ENCODE results near the gene MYCBPAP.

MYCBPAP gene

GRCh38 chr17:50517504-50518383, 9.5 kb downstream of the MYCBPAP start:
- DNase-seq: no peak

- no peak for DNase-seq
These were observed 10.3 kb downstream of the MYCBPAP start for GRCh38 chr17:50518384-50519023.

DNA sequence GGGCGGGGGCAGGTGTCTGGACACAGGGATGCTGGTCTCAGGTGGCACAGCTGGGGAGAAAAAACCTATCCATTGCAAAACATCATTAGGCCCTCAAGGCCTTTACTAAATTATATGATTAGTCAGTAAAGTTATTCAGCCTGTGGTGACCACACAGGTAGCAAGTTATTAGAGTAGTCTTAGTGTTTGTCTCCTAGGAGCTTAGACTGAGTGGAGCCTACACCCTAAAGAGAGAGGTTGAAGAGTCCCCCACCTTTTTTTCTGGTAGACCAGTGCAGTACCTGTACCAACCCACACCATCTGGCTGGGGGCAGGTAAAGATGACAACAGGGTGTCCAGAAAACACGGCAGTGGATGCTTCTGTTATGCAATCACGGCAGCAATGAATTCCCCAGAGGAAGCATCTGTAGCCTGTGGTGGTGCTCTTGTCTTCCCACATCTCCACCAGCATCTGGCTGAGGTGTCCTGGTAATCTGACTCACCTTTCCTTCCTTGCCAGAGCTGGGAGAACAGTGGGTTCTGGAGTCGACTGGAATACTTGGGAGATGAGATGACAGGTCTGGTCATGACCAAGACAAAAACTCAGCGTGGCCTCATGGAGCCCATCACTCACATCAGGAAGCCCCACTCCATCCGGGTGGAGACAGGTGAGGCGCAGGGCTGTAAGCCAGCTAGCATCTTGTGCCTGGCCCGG, 11.0 kb downstream of the MYCBPAP start:
- DNase-seq: no peak

DNA sequence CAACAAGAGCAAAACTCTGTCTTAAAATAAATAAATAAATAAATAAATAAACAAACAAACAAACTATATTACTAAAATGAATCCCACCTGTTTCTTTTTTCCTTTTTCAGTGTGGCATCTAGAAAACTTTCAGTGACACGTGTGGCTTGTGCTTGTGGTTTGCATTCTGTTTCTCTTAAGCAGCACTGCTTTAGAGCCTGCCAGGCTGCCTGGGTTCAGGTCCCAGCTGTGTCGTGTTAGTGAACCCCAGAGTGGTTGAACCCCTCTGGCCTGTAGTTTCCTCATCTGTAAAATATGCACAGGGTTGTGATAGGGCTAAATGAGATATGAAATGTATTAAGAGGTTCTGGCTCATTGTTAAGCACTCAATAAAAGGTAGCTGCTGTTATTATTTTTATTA, 12.2 kb downstream of the MYCBPAP start:
- DNase-seq: no peak

DNA sequence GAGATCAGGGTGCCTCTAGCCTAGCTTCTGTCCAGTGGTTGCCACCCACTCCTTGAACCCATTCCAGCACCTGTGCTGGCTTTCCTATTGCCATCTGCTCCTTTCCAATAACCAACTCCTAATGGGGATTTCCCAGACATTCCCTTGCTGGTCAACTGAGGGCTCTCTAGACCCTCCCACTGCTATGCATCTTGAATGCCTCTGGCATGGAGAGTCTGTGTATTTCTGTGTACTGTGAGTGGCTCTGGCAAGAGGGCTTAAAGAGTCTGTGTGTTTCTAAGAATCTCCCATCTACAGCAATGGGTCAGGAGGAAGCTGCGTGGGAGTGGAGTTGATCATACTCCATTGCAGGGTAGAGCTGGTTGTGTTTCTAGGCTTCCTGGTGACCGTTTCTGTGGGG, 13.3 kb downstream of the MYCBPAP start:
- DNase-seq: no peak

DNA sequence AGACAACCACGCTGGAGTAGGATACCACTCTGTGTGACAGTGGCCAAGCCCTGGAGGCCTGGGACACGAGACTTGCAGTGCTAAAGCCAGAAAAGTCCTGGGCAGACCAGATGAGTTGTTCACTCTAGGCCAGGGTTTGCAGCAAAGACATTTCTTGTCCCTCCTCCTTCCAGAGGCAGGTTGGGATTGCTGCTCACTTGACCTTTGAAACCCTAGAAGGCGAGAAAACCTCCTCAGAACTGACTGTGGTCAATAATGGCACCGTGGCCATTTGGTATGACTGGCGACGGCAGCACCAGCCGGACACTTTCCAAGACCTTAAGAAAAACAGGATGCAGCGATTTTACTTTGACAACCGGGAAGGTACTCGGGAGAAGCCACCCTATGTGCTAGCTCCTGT, 14.5 kb downstream of the MYCBPAP start:
- no peak for DNase-seq

DNA sequence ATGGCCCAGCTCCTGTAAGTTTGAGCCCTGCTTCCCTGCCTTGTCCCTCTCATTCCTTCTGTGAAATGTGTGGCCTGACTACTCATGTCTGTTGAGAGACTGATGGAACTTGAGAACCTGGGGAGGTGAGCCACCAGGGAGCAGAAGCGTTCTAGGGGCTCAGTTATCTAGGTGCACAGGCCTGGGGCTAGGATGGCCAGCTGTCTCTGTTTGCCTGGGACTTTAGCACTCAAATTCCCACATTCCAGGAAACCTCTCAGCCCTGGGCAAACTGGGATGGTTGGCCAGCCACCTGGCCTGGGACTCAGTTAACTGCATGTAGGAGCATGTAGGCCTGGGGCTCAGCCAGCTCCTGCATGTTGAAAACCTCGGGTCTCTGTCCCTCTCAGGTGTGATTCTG, 15.0 kb downstream of the MYCBPAP start:
- no peak for DNase-seq

DNA sequence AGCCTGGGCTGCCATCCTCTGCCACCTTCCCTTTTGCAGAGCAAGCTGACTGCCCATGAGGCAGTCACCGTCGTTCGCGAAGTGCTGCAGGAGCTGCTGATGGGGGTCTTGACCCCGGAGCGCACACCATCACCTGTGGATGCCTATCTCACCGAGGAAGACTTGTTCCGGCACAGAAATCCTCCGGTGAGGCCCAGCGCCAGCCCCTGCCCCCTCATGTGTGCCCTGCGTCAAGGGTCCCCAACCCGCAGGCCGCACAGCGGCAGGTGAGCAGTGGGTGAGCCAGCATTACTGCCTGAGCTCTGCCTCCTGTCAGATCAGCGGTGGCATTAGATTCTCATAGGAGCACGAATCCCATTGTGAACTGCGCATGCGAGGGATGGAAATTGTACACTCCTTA, 16.6 kb downstream of the MYCBPAP start:
- no peak for DNase-seq

DNA sequence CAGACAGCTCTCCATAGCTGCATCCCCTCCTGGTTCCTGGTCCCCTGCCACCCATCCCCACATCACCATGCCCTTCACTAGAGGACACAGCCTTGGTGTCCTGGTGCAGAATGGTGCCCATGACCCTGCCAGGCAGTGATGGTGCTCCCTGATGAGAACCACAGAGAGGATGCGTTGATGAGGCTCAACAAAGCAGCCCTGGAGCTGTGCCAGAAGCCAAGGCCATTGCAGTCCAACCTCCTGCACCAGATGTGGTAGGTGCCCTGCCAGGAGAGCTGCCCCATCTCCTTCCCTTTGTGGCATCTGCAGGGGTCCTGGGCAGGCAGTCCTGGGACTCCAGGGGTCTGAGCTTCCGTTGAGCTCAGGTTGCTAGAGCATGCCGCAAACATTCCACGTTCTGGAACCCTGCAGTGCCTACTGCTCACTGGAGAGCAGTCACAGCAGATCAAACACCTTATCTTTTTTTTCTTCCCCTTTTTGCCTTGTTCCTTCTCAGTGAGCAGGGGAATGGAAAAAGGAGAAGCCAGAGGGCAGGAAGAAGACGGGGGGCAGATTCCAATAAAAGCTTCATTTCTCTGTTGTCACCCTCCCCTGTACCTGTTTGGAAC, 19.0 kb downstream of the MYCBPAP start:
- DNase-seq: no peak

DNA sequence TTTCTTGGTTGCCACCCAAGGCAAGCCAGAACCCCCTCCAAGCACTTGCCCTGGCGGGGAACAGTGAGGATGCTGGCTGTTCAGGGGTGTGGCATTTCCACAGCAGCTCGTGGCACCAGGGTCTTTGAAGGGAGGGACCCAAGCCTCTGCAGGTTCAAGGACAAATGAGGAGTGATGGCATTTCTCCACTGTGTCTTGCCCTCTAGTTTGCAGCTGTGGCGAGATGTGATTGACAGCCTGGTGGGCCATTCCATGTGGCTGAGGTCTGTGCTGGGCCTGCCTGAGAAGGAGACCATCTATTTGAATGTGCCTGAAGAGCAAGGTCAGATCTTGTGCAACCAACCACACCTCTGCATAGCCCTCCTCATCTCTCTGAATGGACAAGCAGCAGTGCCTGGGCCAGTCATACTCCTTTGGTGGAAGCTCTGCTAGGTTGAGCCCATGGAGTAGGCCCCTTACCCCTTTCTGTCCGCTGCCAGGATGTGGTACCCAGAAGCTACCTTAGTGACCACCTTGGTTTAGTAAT, 19.8 kb downstream of the MYCBPAP start:
- DNase-seq: no peak

DNA sequence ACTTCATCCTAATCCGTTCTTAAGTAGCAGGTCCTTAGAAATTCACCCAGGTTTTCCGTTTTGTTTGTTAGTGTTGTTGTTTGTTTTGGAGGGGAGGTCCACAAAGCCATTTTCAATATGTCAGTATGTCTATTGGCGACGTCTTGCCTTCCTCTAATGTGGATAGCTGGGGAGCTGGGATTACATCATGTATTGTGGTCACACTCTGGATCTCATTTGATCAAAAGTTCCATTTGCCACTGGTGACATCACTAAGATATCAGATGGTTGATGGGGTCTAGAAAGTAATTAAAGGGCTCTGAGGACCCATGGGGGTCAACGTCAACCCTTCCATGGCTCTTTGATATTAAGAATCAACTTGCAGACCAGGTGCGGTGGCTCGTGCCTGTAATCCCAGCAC, 21.6 kb downstream of the MYCBPAP start:
- no peak for DNase-seq

DNA sequence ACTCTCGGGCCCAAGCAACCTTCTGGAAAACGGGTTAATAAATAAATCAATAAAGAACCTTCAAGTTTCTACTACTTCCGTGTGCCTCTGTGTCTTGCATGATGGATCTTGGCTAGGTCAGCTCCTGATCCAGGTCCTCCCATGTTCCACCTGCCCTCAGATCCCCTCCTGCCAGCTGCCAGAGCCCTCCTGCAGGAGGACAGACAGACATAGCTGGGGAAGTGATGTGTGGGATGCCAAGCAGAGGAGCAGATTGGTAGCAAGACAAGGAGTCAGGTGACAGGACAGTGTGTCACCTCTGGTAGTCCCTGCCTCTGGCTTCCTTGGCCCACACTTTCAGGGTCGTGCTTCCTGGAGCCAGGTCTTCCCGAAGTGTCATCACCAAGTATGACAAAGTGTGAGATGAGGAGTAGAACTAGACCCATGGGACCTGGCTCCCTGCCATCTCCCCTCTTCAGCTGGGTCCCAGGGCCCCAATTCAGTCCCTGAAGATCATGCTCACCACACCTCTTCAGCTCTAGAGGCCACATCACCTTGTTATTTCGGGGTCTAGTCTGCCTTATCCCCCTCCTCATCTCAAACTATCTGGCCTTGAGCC, 23.3 kb downstream of the MYCBPAP start:
- DNase-seq: no peak

- no peak for DNase-seq
These were observed 24.3 kb downstream of the MYCBPAP start, which contains the start of gene EPN3 for GRCh38 chr17:50532452-50533024. EPN3 (plus strand) TSS chr17:50532735; CDS start chr17:50536557, 3,822 bp downstream.

DNA sequence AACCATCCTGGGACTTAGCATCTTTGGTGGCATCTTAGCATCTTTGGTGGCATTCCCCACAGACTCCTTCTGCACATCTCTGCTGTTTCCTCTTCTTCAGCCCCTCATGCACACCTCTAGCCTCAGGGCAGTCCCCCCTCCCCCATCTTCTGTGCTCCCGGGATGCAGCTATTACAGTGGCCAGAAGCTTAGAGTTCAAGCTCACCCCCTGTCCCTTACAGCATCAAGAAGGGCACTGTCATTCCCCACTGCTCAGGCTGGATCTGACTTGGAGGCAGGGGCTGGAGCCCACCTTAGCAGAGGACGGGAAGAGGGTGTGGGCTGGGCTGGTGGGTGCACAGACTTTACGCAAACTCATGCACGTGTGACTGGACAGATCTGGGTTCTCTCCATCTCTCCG, 24.9 kb downstream of the MYCBPAP start:
- DNase-seq: no peak

DNA sequence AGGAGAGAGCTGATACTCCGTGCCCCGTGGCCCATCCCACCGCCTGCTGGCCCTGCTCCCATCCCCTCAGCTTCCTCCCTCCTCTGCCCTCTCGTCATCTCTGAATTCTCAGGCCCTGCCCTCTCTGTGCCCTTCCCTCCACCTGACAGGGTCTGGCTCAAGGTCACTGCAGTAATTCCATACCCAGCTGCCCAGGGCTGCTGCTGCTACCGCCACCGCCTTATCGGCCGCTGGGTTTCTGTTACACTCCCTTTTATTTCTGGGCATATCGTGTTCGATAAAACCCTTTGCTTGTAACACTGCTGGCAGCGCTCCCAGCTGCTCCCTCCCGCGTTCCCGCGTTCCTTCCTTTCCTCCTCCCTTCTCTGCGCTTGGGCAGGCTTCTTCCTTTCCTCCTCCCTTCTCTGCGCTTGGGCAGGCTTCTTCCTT, 25.5 kb downstream of the MYCBPAP start:
- peak; percentile 41 for DNase-seq

GRCh38 chr17:50534222-50534978, 26.2 kb downstream of the MYCBPAP start:
- peak; percentile 56 for DNase-seq

GRCh38 chr17:50534979-50535326, 26.7 kb downstream of the MYCBPAP start:
- DNase-seq: no peak

DNA sequence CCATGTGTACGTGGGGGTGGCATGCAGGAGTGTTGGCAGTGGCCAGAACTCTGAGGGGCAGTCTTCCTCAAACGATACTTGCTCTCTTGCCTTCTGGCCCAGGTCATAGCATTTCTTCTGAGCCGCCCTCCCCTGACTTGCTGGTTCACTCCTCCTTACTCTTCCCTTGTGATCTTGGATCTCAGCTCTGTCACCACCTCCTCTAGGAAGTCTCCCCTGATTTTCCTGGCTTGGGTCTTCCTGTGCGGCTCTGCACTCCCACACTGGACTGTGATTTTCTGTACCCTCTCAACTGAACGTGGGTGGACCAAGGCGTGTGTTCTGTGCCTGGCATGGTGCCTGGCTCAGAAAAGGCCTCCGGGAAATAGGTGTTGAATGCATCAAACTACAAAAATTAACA, 27.2 kb downstream of the MYCBPAP start:
- no peak for DNase-seq

- no peak for DNase-seq
These were observed 28.7 kb downstream of the MYCBPAP start for GRCh38 chr17:50536683-50537646.

All from kidney glomerular epithelial cell (primary cell).